ENCODE results near the gene HMCN2.

- no peak for TF ChIP-seq CTCF (IDR thresholded peaks at IDR 0.05)
- no peak for TF ChIP-seq POLR2A (IDR thresholded peaks at IDR 0.05)
Measured at GRCh38 chr9:130423272-130423671, 157.7 kb downstream of the HMCN2 start.

Measured in uterus (tissue), 2 donors.